Body of pancreas (tissue), 4 donors: ENCODE data around the gene FAS. TPM values are rescaled to one million over a fixed set of nuclear protein-coding genes. Genes with fewer than 3 reads are reported as not detected.

ENCODE experiments used
- ATAC-seq: fragments of 150-250 bp; one replicate; pipeline ENCODE4 v1.9.1; 2016
- DNase-seq, 4 donors: peaks; one replicate each; pipeline ENCODE4 v3.0.0-alpha.2; 2019
- H3K27ac ChIP-seq, 4 donors: fragments of 200-600 bp; sonication (generic); 1 replicate in 3 of 4; 2 replicates in 1 of 4; pipeline versions ENCODE4 v1.5.1 to v1.6.1; 2016 to 2019; ENCODE audit warnings: mild to moderate bottlenecking in 1 of 4, mixed read lengths in 1 of 4, moderate library complexity in 1 of 4
- H3K27me3 ChIP-seq, 2 donors: fragments of 200-600 bp; sonication (generic); one replicate each; pipeline ENCODE4 v1.6.0; 2016; ENCODE audit warnings: mild to moderate bottlenecking in 1 of 2
- H3K36me3 ChIP-seq, 2 donors: fragments of 200-600 bp; sonication (generic); replicated peaks in 1 of 2; 2 replicates each; pipeline ENCODE4 v1.5.1; 2016; ENCODE audit warnings: low read depth in 2 of 2; ENCODE audit not compliant: insufficient read depth in 1 of 2
- H3K4me1 ChIP-seq: fragments of 200-600 bp; sonication (generic); one replicate; pipeline ENCODE4 v1.6.0; 2016
- H3K4me3 ChIP-seq, 2 donors: fragments of 200-600 bp; sonication (generic); 1 replicate in 1 of 2; 2 replicates in 1 of 2; pipeline ENCODE4 v1.5.1; 2016 to 2019
- H3K9me3 ChIP-seq, 3 donors: fragments of 200-600 bp; sonication (generic); 1 replicate in 2 of 3; 2 replicates in 1 of 3; pipeline ENCODE4 v1.5.1; 2016
- CTCF ChIP-seq, 7 experiments: fragments of 450-650 bp in 4 of 7; fragments of 200-600 bp in 3 of 7; sonication (generic) in 3 of 7; IDR thresholded peaks; one replicate each; pipeline ENCODE4 v1.5.1; 2016 to 2019; ENCODE audit warnings: antibody characterized with exemption in 7 of 7
- POLR2A ChIP-seq, 3 donors: fragments of 450-650 bp; IDR thresholded peaks; one replicate each; pipeline ENCODE4 v1.6.1; 2016; ENCODE audit warnings: antibody characterized with exemption in 3 of 3, mild to moderate bottlenecking in 2 of 3
- WGBS, 2 donors: methylation state at CpG; one replicate each; pipeline ENCODE4 v1.1.5; 2017; 5-methylcytosine and 5-hydroxymethylcytosine counted together
- intact Hi-C: fragments of 100-400 bp; cut with DNase I; formaldehyde crosslinking; loops from one replicate; pipeline ENCODE4 v1.15.1; 2023
- total RNA-seq, 2 donors: library from RNA; depleted of rRNA; stranded (reverse); fragments of >200 nt; gene quantifications; one replicate each; pipeline ENCODE4 v1.1.0, GENCODE V29; 2016

The FAS gene
- total RNA-seq, 2 donors from 2014 or later = 13.7 to 22.1 TPM

- H3K27me3 ChIP-seq = no peaks in the 10 kb centered on the region
- peak in 1 of 4 donors; percentile 26 for DNase-seq
- no peak for TF ChIP-seq POLR2A (IDR thresholded peaks at IDR 0.05)
- TF ChIP-seq CTCF (IDR thresholded peaks at IDR 0.05) = no peak
- H3K4me3 ChIP-seq = no peak overlapping the region
- H3K27ac ChIP-seq = no peak overlapping the region
- intact Hi-C loops = no loop called here
- no peaks in the 10 kb centered on the region for H3K36me3 ChIP-seq
- H3K9me3 ChIP-seq = no peaks in the 10 kb centered on the region
- H3K4me1 ChIP-seq = peaks cover 26% of the 10 kb centered on the region
- ATAC-seq = no peak
- WGBS, 2 donors = 56 to 68% methylated on average over 5 of the region's 5 CpGs
These were observed 11.4 kb upstream of the FAS start for GRCh38 chr10:88979153-88979562.

DNA sequence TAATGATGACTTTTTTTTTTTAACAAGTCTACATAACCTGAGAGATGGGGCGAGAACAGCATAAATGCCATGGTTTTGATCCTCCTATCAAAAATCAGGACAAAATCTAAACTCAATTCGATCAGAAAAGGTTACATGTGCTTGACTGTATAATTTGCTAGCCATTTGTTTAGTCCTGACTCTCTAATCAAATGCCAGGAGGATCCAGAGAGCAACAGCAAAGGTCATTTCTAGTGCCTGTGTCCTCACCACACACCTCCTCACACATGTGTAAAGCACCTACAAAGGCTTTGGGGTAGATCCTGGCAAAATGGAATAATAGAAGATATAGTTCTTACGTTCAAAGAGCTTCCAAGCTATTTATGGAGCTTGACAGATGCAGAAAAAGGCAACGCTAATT, 11.0 kb upstream of the FAS start:
- Histone ChIP-seq H3K27me3 (no peaks in the 10 kb centered on the region), H3K4me1 (peaks cover 22% of the 10 kb centered on the region), H3K36me3 (no peaks in the 10 kb centered on the region), H3K4me3 (no peak overlapping the region), H3K9me3 (no peaks in the 10 kb centered on the region), H3K27ac (no peak overlapping the region)
- intact Hi-C loops = loop anchor here (5.0 kb wide), 1 partner anchor 37 kb away; no protein-coding TSS in a partner anchor
- ATAC-seq (no peak), DNase-seq (no peak)
- TF ChIP-seq POLR2A (IDR thresholded peaks at IDR 0.05) = no peak
- no peak for TF ChIP-seq CTCF (IDR thresholded peaks at IDR 0.05)
- WGBS, 2 donors = 67 to 84% methylated on average over 4 of the region's 4 CpGs

DNA sequence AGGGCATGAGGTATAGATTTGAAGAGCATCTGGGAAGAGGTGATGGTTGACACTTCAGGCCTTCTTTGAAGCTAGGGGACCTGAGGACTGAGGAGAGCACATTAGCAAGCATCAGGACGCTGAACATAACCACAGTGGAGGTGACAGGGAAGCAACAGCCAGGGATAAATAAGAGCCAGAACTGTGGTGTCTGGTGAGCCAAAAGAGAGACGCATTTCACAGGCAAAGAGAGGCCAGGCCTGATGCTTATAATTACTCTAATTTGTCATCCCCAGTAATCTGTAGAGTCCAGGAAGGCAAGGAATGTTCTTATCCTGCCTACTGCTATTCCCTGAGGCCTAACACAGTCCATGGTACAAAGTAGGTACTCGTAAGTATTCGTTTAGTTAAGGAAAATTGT, 10.4 kb upstream of the FAS start:
- no peaks in the 10 kb centered on the region for H3K27me3 ChIP-seq
- TF ChIP-seq POLR2A (IDR thresholded peaks at IDR 0.05) (no peak), CTCF (IDR thresholded peaks at IDR 0.05) (no peak)
- H3K36me3 ChIP-seq = no peaks in the 10 kb centered on the region
- H3K27ac ChIP-seq = peak overlapping the region in 1 of 4 donors; percentile 1
- 78% methylated on average over 4 of the region's 4 CpGs for WGBS, 2 donors
- DNase-seq (no peak), ATAC-seq (peak; percentile 30)
- no peak overlapping the region for H3K4me3 ChIP-seq
- H3K4me1 ChIP-seq = peaks cover 20% of the 10 kb centered on the region
- intact Hi-C loops = loop anchor here (5.0 kb wide), 1 partner anchor 38 kb away; no protein-coding TSS in a partner anchor
- no peaks in the 10 kb centered on the region for H3K9me3 ChIP-seq

DNA sequence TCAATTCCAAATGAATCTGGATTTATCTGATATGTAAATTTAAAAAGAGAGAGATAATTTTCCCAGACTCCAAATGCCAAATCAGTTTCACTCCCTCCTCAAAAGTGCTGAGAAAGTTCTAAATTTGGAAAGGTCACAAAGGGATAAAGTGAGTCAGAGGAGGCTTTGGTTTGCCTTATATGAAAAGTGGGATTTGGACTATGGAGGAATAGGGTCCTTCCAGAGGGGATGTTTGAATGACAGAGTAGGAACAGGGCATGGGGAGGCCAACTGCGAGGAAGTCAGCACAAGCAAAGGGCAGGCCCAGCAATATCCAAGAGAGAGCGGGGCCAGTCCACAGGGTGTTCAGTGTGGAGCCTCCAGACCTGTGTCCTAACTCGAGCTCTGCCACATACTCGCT, 9.8 kb upstream of the FAS start:
- H3K36me3 ChIP-seq = no peaks in the 10 kb centered on the region
- H3K27me3 ChIP-seq = no peaks in the 10 kb centered on the region
- peaks cover 15% of the 10 kb centered on the region for H3K4me1 ChIP-seq
- TF ChIP-seq CTCF (IDR thresholded peaks at IDR 0.05) (no peak), POLR2A (IDR thresholded peaks at IDR 0.05) (no peak)
- 45 to 50% methylated on average over 4 of the region's 4 CpGs for WGBS, 2 donors
- no peaks in the 10 kb centered on the region for H3K9me3 ChIP-seq
- DNase-seq (no peak), ATAC-seq (no peak)
- H3K27ac ChIP-seq = peak overlapping the region in 3 of 4 donors; percentile 1 to 26 (median 9)
- no peak overlapping the region for H3K4me3 ChIP-seq
- intact Hi-C loops = loop anchor here (5.0 kb wide), 1 partner anchor 38 kb away; no protein-coding TSS in a partner anchor

- 75 to 76% methylated on average over 5 of the region's 5 CpGs for WGBS, 2 donors
- intact Hi-C loops = loop anchor here (5.0 kb wide), 1 partner anchor 39 kb away; no protein-coding TSS in a partner anchor
- peaks cover 15% of the 10 kb centered on the region for H3K4me1 ChIP-seq
- no peak for TF ChIP-seq CTCF (IDR thresholded peaks at IDR 0.05)
- no peak for TF ChIP-seq POLR2A (IDR thresholded peaks at IDR 0.05)
- H3K4me3 ChIP-seq = no peak overlapping the region
- ATAC-seq (no peak), DNase-seq (no peak)
- H3K27me3 ChIP-seq = no peaks in the 10 kb centered on the region
- H3K27ac ChIP-seq = no peak overlapping the region
- H3K36me3 ChIP-seq = no peaks in the 10 kb centered on the region
- H3K9me3 ChIP-seq = no peaks in the 10 kb centered on the region
These were observed 9.2 kb upstream of the FAS start for GRCh38 chr10:88981435-88981834.
